Measurements from ENCODE around the gene ENKD1. TPM values are rescaled to one million over a fixed set of nuclear protein-coding genes. Genes with fewer than 3 reads are reported as not detected.
"Not testable (repeated sequence)": the region's sequence is repeated elsewhere in the genome, so short reads cannot be mapped to it uniquely, and the experiment has no call there.

Gene ENKD1, protein sequence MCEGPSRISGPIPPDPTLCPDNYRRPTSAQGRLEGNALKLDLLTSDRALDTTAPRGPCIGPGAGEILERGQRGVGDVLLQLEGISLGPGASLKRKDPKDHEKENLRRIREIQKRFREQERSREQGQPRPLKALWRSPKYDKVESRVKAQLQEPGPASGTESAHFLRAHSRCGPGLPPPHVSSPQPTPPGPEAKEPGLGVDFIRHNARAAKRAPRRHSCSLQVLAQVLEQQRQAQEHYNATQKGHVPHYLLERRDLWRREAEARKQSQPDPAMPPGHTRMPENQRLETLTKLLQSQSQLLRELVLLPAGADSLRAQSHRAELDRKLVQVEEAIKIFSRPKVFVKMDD
- total RNA-seq = 21.9 and 23.1 TPM in 2 replicates

DNA sequence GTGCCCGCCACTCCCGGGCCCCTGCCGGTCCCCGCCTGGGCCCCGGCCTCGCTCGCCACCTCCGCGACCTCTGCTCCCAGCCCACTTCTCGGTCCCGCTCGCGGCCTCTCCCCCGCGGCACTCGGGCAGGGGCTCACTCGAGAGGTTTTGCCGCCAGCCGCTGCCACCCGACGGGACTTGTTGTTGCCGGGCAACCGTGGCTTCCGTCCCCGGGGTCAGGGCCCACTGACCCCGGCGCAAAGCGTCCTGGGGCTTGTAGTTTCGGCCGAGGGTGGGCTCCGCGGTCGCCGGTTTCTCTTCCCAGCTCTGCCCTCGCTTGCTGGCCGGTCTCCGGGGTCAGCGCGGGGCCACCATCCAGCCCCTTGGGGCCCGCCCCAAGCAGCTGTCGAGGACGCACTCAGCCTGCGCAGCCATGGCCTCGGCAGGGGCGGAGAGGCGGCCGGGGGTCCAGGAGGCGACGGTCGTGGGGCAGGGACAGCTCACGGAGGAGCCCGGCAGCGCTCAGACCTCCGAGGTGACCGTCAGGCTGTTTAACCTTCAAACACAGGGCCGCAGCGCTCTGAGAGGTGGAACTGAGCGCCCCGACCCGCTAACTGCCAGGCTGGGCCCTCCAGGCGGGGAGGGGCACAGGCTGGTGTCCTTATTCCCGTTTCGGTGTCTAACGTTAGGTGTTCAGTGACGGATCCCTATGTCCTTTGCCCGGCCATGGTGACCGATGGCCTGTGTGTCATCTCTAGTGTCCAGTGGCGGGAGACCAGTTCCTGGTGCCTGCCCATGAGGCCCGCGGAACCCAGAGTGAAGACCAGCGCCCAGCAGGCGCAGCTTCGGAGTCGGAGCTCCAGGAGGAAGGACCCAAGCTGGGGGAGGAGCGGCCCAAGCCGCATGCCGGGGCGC, at the start of gene ENKD1, which contains the start of gene C16orf86:
ENKD1 (minus strand) TSS at position 192 of the 894 bp plus-strand sequence. CDS start 308 bp downstream, outside the sequence.
C16orf86 (plus strand) TSS at position 256 of the 894 bp plus-strand sequence; CDS start at position 413, 157 bp downstream.
- DNase-seq (ENCODE audit: low read depth, low spot score) = no peak

DNA sequence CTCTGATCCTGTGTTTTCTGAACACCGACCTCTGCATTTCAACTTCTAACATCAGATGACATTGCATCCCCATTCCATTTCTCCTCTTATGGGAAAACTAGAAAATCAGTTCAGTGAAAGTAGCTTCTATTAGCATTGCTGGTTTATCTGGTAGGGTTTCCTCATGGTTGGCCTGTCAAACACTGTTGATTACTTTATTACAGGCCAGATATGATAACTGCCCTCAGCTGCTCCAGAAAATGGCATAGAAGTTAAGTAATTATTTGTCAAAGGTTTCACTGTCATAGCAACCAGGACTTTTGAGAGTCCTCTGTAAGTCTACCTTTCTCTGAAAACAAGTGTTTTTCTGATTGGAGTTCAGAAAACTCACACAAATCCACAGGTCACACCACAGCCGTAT, 49.5 kb upstream of the ENKD1 start:
- no peak for DNase-seq (ENCODE audit: low read depth, low spot score)

DNA sequence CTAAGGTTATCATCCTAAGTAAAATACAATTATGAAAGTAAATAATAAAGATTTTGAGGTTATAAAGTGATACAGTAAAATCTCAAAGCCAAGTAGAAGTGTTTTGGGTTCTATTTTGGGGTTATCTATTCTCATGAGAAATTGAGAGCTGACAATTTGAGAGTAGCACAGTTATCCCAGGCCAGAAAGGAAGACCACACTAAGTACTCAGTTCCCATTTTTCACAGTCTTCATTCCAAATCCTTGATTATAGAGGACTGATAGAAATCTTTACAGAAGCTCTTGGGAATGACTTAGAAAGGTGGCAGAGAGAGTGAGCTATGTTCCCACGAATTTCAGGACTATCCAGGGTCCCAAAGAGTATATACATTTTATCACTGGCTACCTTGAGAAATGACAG, 48.0 kb upstream of the ENKD1 start:
- no peak for DNase-seq (ENCODE audit: low read depth, low spot score)

DNA sequence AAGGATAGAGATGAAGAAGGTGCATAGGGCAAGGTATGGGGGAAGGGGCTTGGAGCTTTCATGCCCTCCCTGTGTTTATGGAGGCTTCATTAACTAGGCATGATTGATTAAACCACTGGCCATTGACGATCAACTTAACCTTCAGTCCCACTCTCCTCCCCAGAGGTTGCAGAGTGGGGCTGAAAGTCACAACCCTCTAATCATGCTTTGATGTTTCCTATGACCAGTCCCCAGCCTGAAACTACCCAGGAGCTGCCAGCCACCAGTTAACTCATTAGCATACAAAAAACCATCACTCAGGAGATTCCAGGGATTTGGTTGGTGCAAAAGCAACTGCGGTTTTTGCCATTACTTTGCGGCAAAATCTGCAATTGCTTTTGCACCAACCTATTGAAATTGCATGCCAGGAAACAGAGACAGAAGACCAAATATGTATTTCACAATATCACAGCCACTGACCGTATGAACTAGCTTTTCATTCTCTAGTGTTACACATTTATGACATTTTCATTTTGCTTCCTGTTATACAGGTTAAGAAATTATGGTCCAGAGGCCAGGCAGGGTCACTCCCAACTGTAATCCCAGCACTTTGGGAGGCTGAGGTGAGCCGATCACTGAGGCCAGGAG, 47.2 kb upstream of the ENKD1 start:
- no peak for DNase-seq (ENCODE audit: low read depth, low spot score)

DNA sequence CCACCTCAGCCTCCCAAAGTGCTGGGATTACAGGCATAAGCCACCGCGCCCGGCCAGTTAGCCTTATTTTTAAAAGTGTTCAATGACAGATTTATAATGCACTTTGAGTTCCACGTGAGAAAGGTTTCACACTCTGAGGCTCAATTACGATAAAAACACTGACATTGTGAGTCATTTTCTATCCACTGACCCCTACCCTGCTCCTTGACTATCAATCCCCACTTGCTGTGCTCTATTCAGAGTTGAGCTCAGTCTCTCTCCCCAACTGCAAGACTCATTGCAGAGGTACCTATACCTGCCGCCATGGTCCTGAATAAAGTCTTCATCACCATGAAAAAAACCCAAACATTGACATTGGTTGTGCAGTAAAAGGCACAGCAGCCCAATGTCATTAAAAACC, 44.1 kb upstream of the ENKD1 start:
- DNase-seq (ENCODE audit: low read depth, low spot score) = no peak

DNA sequence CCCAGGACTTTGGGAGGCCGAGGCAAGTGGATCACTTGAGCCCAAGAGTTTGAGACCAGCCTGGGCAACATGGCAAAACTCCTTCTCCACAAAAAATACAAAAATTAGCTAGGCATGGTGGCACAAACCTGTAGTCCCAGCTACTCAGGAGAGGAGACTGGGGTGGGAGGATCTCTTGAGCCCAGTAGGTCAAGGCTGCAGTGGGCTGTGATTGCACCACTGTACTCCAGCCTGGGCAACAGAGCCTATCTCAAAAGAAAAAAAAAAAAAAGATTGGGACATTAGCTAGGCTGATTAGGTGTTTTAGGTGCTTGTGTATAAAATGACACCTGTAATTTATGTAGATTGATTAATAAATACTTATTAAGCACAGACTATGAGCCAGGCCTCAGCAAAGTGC, 42.5 kb upstream of the ENKD1 start:
- DNase-seq (ENCODE audit: low read depth, low spot score) = no peak

DNA sequence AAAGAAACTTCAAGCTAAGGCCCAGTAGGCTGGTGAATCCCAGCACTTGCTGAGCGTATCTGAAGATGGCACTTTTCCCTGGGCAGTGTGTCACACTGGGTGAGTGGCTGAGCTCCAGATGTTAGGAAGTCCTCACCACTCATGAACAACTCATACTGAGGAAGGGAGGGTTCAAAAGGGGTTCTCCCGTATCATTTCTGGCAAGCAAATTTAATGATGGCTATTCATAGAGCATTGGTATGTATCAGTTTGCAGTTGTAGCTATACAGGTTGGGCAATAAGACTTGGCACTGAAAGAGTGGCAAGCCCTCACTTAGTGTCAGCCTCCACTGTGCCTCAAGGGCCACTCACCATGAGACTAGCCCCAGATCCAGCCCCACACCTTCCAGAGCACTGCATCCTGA, 41.8 kb upstream of the ENKD1 start:
- no peak for DNase-seq (ENCODE audit: low read depth, low spot score)

DNA sequence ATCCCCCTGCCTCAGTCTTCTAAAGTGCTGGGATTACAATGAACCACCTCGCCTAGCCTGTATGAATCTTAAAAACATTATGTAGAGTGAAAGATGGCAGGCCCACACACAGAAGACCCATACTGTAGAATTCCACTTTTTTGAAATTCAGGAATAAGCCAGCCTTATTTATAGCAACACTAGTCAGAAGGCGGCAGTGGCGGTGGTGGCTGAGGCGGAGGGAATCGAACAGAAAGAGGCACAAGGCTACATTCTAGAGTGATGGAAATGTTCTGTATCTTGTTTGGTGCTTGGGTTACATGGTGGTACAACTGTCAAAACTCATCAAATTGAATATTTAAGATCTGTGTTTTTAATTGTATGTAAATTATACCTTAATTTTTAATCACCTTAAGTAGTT, 41.2 kb upstream of the ENKD1 start:
- no peak for DNase-seq (ENCODE audit: low read depth, low spot score)

DNA sequence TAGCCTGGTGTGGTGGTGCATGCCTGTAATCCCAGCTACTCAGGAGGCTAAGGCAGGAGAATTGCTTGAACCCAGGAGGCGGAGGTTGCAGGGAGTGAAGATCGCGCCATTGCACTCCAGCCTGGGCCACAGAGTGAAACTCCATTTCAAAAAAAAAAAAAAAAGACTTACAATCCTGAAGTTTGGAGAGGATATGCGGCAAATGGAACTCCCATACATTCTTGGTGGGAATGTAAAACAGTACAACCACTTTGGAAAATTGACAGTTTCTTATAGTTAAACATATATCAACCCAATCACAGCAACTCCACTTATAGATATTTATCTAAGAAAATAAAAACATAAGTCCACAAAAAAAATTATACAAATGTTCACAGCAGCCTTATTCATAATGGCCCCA, 40.7 kb upstream of the ENKD1 start:
- no peak for DNase-seq (ENCODE audit: low read depth, low spot score)

DNA sequence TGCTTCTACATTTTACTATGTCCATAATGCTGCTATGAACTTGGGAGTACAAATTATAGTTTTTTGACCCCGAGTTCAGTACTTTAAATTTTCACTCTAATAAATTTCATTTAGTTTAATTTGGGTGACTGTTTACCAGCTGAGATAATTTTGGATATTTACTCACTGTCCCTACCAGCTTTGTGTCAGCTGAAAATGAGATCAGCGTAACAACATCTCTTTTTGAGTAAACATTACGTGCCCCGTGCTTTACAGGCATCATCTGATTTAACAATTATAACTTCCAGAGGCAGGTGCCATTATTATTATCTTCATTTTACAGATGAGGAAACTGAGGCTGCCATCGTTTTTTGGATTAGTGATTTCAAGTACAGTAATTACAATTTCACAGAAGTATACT, 37.6 kb upstream of the ENKD1 start:
- DNase-seq (ENCODE audit: low read depth, low spot score) = no peak

DNA sequence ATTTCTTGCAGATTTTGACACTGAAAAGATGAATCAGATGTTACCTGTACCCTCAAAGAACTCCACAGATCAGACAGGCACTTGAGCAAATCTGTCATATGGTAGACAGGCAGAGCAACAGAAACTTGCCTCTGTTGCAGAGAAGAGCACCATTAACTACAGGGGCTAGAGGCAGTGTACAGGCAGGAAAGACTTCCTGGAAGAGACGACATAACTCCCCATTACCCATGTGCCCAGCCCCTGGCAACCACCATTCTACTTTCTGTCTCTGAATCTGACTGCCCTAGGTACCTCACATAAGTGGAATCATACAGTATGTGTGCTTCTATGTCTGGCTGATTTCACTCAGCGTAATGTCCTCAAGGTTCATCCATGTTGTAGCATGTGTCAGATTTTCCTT, 37.1 kb upstream of the ENKD1 start:
- no peak for DNase-seq (ENCODE audit: low read depth, low spot score)

DNA sequence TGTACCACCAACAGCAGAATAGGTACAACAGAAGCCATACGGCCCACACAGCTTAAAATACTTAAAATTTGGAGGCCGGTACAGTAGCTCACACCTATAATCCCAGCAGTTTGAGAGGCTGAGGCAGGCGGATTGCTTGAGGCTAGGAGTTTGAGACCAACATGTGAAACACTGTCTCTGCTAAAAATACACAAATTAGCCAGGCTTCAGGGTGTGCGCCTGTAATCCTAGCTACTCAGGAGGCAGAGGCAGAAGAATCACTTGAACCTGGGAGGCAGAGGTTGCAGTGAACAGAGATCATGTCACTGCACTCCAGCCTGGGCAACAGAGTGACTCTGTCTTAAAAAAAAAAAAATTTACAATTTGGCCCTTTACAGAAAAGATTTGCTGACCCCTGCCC, 35.6 kb upstream of the ENKD1 start:
- DNase-seq (ENCODE audit: low read depth, low spot score) = no peak

DNA sequence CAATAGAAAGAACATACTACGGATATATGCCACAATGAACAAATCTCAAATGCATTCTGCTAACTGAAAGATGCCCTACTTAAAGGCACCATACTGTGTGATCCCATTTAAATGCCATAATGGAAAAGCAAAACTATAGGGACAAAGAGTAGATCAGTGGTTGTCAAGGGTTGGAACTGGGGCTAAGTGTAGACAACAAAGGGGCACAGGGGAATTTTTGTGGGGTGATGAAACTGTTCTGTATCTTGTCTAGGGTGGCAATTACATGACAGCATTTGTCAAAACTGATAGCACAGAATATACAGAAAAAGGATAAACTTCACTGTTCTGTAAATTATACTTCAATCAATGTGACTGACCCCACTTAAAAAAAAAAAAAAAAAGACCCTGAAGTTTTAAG, 34.9 kb upstream of the ENKD1 start:
- DNase-seq (ENCODE audit: low read depth, low spot score) = no peak

DNA sequence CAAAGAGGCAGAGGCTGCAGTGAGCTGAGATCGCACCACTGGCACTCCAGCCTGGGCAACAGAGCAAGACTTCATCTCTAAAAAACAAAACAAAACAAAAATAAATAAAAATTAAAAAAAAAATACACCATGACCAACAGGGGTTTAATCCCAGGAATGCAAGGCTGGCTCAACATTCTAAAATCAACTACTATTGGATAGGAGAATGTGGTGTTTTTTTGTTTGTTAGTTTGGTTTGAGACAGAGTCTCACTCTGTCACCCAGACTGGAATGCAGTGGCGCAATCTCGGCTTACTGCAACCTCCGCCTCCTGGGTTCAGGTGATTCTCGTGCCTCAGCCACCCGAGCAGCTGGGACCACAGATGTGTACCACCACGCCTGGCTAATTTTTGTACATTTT, 32.7 kb upstream of the ENKD1 start:
- DNase-seq (ENCODE audit: low read depth, low spot score) = no peak

DNA sequence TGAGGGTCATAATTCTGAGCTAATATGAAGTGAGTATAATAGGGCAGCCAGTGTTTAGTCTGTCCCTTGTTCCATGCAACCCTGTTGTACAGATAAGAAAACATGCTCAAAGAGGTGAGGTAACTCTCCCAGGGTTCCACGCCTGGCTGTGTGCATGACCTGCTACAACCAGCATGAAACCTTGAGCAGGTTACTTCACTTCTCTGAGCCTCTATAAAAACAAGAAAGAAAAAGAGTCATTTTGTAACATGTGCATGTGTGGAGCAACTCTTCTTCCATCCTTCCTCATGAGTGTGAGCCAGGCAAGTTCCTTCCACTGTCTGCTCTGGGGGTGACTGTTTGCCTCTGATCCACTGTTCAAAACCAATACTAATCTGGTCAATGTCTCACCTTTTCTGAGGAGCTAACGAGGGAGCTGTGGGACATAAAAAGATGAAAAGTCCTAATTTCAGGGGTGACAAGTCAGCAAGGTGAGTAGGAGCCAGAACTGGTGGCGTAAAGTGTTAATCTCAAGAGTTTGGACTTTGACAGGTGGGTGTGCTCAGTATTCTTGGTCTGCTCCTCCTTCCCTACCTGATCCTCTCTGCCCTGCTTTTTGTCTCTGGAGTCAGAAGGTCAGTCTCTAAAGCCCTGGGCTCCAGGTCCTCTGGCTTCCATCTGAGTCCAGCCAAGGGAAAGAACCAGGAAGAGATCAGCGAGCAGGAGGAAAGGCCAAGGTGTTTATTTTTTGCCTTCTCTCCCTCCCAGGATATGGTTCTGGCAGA, 31.1 kb upstream of the ENKD1 start:
- no peak for DNase-seq (ENCODE audit: low read depth, low spot score)

DNA sequence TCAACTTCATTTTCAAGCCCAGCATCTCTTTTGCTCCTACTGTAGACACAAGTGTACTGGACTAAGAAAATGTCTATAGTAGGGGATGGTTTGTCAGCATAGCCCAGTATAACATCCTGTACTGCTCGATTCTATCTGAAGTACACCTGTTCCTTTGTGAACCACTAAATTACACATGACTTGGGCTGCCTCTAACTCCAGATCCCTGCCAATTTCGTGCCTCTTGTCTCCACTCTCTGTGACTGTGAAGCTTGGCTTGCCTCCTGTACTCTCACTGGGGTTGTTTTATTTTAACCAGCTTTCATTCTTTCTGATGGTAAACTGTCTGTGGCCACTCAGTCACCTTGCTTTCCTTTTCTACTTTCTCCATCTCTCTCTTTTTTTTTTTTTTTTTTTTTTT, 28.1 kb upstream of the ENKD1 start:
- DNase-seq (ENCODE audit: low read depth, low spot score) = no peak

DNA sequence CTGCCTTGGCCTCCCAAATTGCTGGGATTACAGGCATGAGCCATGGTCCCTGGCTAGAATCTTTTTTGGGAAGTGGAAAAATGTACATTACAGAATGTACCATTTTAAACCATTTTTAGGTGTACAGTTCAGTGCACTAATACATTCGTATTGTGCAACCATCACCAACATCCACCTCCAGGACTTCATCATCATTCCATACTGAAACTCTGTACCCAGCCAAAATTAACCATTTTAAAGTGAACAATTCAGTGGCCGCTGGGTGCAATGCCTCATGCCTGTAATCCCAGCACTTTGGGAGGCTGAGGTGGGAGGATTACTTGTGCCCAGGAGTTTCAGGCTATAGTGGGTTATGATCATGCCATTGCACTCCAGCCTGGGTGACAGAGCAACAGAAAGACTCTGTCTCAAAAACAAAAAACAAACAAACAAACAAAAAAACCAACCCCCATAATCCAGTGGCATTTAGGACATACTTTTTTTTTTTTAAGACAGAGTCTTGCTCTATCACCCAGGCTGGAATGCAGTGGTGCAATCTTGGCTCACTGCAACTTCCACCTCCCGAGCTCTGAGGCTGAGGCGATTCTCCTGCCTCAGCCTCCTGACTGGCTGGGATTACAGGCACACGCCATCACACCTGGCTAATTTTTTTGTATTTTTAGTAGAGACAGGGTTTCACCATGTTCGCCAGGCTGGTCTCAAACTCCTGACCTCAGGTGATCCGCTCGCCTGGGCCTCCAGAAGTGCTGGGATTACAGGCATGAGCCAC, 27.2 kb upstream of the ENKD1 start:
- not testable (repeated sequence) for DNase-seq (ENCODE audit: low read depth, low spot score)

DNA sequence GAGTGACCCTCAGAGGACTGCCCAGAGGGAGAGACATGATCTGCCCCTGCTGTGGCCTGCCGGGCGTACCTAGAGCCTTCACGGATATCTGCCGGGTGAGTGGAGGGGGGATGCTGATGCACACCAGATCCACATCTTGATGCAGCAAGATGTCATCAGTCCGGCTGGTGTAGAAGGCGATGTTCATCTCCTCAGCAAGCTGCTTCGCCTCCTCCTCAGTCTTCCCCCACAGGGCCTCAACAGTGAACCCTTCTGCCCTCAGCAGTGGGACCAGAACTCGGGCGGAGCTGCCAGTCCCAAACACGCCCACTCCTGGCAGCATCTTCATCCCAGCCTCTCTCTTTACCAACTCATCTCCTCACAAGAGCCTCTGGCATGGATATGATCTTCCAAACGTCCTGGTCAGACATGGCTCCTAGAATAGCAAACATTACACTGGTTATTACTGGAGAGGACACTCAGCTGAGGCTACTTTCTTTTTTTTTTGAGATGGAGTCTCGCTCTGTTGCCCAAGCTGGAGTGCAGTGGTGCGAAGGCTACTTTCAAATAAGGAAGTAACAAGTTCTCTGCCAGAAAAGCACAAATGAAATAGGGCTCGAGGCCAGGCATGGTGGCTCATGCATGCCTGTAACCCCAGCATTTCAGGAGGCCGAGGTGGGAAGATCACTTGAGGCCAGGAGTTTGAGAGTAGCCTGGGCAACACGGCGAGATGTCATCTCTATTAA, 19.0 kb upstream of the ENKD1 start:
- no peak for DNase-seq (ENCODE audit: low read depth, low spot score)

DNA sequence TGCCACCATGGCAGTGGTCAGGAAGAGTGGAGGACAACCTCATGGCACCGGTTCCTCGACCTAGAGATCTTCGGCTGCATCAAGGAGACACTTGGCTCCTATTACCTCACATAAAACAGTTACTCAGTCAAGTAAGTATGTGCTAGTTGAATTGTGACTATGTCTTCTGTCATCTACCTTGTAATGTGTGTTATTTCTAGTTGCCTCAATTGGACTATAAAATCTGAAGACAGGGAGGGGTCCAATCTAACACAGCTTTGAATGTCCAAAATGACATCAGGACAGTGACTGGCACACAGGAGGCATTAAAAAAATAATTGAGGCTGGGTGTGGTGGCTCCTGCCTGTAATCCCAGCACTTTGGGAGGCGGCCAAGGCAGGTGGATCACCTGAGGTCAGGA, 17.2 kb upstream of the ENKD1 start:
- no peak for DNase-seq (ENCODE audit: low read depth, low spot score)
